OCI-M2 (cell line): ENCODE results near the gene PEAK3.
A peak's percentile ranks its signal among the peaks of the same experiment; 100 is the strongest.

Experiments used
- DNase-seq: peaks from one replicate; lab custom pipeline; 2025; ENCODE audit not compliant: unreplicated experiment; lab: John Stamatoyannopoulos, UW

The PEAK3 gene

DNA sequence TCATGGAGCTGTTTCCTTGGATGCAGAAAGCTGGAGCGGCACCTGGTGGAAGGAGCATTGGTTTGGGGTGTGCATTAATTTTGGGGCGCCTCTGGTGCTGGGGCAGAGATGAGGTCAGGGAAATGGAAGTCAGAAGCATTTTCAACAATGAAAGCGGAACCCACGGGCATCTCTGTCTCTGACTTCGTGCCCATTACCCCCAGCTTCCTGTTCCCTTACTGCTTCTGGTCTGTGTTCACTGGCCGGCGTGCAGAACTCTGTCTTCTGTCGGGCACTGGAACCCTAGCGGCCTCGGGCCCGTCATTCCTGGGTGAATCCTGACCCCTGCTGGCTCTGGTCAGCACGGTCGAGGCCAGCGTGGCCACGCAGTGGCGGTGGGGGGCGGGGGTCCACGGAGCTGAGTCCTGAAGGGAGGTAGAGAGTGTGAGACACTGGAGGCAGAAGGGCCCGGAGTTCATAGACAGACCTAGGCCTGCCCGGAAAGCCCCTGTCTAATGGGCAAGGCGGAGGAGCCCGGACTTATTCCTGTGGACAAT, 33.9 kb upstream of the PEAK3 start:
- DNase-seq = peak; percentile 9

DNA sequence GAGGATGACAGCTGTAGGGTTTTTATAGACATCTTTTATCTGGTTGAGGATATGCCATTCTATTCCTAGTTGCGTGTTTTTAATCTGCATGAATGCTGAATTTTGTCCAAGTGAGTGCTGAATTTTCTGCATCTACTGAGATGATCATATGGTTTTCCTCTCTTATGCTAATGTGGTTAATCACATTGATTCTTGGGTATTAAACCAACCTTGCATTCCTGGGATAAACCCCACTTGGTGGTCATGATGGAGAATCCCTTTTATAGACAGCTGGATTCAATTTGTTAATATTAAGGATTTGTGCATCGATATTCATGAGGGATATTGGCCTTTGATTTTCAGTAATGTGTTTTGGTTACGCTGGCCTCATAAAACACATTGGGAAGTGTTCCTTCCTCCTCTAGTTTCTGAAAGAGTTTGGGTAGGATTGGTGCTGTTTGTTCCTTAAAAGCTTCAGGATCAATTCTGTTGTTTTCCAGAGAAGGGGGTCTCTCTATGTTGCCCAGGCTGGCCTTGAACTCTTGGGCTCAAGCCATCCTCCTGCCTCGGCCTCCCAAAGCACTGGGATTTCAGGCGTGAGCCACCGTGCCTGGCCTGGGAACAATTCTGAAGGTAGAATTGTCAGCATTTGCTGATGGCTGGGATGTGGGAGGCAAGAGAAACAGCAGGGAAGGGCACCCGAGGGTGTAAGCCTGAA, 33.3 kb upstream of the PEAK3 start:
- DNase-seq = no peak

DNA sequence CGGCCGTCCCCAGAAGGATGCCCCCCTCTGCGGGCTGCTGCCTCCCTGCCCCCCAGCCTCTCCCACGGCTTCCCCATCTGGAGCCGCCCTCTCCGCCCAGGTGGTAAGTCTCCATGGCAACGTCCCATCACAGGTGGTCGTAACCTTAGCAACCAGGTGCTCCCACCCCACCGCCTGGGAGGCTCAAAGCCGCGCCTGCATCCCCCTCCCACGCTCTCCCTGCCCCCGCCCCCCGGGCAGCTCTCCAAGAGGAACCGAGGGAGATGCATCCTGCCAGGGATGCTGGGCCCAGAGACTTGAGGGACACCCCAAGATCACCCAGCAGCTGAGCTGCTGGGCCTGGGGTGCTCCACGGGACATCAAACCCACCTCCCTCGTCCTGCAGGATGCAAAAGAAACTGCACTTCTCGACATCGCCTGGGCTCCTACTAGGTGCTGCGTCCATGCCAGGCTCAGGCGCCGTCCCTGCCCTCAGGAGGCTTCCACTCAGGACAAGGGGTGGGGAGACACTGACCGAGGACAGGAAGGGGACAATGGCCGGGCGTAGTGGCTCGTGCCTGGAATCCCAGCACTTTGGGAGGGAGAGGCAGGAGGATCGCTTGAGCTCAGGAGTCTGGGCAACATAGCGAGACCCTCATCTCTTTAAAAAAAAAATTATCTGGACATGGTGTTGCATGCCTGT, 31.0 kb upstream of the PEAK3 start:
- DNase-seq = no peak

DNA sequence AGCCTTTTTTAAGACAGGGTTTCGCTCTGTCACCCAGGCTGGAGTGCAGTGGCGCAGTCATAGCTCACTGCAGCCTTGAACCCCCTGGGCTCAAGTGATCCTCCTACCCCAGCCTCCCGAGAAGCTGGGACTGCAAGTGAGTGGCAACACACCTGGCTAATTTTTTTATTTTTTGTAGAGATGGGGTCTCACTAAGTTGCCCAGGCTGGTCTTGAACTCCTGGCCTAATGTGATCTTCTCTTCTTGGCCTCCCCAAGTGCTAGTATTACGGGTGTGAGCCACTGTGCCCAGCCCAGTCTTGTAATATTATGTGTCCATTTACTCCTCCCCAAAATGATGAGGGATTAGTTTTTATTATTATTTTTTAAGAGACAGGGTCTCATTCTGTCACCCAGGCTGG, 29.1 kb upstream of the PEAK3 start:
- DNase-seq = no peak

DNA sequence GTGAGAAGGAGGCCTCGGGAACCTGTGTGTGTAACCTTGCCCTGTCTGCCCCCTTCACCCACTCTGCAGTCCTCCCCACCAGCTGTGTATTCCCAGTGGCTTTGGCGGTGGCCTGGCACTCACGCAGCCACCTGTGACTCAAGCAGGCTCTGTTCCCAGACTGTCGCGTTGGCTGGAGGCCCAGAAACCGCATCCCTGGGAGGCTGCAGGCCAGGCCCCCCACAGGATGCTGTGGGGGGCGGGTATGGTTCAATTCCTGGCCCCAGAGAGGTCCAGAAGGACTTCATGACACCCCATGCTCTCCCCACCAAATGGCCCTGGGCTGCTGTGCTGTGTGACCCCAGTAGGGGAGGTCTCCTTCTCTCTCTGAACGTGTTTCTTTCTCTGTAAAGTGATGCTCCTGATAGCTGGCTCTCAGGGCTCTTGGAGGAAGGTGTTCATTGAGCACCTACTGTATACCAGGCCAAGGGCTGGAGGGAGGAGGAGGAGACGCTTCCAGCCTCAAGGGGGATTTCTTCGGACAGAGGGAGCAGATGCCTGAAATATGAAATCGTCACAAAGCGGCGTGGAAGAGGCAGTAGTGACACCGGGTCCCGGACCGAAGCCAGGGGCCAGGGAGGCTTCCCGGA, 27.9 kb upstream of the PEAK3 start:
- no peak for DNase-seq

DNA sequence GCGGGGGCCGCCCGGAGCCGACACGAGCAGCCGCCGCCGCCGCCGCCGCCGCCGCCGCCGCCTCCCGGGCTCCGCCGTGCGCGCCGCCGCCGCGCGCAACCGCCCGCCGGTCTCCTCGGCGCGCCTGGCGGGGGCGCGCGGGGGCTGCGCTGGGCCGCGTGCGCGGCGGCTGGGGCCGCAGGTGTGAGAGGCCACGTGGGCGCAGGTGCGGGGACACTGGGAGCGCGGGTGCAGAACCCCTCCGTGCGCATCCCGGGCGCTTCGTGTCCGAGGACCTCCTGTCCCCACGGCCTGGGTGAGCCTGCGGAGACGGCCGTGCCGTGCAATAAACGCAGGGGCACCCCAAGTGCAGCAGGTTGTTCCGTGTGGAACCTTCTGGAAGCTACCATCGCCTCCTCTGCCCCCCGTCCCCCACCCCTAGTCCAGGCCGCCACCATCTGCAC, 26.2 kb upstream of the PEAK3 start, which contains the start of gene LINGO3:
TSS of gene LINGO3 (minus strand) at position 41 of the 443 bp plus-strand sequence. CDS start 16,378 bp downstream, outside the sequence.
- no peak for DNase-seq

DNA sequence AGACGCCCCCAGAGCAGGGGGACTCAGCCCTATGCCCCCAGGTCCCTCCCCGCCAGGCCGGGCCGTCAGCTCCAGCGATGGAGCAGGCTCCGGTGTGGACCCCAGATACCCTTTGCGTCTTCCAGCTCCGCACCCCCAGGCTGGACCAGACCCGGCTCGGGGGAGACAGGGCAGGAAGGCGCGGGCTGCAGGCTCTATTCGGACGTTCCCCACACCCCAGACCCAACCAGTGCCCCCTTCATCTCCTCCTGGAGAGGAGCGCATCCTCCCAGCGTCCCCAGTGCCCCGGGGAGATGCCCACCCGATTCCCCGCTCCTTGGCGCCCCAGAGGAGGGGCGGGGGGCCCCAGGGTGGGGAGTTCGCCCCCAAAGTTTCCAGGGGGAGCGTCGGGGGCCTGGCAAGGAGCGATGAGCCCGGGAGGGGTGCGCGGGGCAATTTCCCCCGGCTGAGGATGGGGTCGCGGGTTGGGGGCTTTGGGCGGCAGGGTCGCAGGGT, 25.6 kb upstream of the PEAK3 start:
- DNase-seq = no peak

DNA sequence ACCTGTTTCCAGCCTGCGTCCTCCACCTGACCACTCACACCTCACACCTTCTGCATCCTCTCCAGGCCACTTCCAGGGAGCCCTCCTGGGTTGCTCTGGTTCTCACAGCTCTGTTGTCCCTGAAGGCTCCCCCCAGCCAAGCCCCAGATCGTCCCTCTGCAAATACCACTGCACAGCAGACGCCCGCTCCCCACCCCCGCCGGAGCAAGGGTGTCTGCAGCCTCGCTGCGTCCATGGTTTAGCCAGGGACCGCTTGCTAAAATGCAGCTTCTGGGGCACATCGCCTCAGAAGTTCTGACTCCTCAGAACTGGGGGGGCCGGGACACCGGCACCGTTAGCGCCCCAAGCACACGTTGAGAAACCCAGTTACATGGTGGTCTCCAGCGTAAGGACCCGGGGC, 25.0 kb upstream of the PEAK3 start:
- DNase-seq = no peak

DNA sequence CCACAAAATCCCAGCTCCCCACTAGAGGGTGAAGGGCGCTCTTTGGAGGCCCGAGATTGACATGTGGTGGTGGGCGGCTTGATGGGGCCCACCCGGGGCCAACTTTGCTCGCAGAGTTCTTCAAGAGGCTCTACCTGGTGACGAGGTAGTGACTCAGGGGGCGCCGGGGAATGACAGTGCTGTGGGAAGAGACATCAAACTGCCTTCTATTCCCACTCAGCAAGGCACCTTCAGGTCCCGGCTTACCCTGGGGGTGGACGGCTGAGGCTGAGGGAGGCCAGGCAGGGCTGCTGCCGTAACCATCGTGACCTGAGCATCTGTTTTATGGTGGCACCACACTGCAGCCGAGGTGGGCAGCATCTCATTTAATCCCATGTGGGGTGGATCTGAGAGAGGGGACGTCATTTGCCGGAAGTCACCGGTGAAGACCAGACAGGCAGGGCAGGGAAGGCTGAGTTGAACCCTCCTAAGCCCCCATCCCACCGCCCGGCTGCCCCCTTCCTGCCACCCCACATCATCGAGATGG, 24.4 kb upstream of the PEAK3 start:
- DNase-seq = no peak

DNA sequence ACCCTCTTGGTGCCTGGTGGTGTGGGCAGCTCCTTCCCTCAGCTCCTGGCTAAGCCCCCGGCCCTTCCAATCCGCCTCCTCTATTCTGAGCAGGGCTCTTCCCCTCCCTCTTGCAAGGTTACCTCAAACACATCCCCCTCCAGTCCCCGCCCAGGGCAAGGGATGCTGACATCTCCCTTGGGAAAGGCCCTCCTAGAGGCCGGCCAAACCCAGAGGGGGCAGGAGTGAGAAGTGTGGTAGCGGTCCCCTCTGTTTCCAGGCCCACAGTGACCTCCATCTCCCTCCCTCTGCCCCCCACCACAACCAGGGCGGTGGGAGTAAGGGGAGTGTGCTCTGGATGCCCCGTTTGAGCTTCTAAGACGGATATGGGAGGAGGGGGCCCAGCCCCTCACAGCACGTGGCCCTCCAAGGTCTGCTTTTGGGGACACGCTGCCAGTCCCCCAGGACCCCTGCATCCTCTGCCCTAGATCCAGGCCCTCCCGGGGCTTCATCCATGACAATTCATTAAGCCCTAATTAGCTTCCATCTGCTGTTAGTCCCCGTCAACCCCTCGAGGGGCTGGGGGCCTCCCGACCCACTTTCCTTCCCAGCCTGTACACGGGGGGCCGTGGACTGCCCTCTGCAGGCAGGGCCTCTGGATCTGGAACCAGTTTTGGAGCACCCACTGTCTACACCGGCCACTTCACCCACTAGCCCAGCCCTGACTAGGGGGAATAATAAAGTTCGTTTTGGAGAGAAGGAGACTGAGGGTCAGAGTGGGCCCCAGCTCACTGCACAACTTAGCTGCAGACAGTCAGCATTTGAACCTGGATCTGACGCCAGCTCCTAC, 23.7 kb upstream of the PEAK3 start:
- DNase-seq = no peak

DNA sequence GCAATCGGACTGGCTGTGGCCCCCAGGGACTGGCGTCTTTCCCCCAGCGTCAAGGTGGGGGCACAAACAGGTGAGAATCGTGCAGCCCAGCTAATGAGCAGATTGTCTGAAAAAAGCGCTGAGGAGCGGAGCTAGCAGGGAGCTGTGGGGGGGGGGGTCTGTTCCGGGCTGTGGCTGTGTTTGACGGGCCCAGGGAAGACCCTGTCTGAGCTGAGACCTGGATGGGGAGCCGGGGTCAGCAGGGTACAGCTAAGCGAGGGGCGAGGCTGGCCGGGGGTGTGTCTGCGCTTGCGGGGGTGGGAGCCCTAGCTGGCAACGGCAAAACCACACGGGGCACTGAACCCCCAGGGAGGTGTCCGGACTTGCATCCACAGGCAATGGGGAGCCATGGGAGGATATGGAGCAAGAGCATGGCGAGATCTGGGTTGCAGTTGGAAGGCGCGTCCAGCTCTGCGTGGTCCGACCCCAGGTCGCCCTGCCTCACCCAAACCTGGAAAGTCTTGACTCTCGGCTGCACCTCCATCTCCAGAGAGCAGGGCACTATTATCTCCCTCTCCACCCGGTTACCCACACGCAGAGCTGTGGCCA, 21.3 kb upstream of the PEAK3 start:
- no peak for DNase-seq

DNA sequence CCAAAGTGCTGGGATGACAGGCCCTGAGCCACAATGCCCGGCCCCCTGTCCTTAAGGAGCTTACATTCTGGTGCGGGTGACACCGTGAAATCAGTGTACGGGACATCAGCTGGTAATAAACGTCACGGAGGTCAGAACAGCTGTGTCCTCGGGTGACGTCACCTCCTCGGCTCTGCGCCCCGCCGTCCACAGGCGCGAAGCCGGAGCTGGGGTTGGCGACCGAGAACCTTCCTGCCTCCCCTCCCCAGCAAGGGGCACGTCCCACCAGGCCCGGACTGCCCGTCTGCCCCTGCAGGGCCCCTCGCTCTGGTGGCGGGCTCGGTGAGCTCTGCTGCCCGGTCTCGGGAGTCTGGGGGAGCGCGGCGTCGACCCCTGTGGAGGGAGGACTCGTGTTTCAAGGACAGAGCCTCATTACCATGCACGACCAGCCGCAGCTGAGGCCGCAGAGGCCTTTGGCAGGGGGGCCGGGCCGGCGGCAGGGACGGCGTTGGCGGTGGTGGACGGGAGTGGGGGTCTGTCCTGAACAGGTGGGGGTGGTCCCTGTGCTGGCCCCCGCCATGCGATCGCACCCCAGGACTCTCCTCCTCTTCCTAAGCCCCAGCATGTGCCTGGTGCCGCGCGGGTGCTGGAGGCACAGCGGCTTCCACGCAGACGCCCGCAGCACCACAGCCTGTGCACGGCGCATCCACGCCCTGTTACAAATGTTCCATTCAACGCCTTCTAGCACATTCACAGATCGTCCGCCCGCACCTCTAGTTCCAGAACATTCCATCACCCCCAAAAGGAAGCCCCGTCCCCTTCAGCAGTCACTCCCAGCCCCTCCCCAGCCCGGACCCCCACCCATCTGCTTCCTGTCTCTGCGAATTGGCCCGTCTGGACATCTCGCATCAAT, 20.6 kb upstream of the PEAK3 start:
- DNase-seq = no peak

DNA sequence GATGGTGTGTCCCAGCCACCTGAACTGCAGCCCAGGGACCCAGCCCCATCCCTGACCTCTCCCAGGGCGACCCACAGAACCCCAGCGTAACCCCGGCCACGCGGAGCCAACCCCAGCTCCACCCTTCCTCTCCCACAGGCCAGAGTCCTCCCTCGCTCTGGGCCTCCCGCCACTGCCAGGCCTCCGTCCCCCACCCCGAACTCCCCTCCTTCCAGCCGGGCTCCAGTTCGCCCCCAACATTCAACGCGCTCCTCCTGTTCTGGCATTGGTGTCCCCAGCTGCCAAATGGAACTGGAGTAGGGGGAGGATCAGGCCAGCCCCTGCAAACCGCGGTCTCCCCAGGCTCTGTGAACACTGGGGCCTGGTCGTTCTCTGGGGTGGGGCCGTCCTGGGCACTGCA, 18.6 kb upstream of the PEAK3 start:
- no peak for DNase-seq

DNA sequence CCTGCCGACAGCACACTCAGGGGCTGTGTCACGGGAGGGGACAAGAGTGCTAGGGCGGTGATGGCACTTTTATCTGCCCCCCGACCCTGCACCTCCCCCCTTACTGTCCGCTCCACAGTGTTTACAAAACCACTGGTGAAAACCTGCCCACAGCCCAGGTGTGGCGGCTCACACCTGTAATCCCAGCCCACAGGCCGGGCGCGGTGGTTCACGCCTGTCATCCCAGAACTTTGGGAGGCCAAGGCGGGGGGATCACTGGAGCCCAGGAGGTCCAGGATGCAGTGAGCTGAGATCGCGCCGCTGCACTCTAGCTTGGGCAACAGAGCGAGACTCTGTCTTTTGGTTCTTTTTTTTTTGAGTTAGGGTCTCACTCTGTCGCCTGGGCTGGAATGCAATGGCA, 14.2 kb upstream of the PEAK3 start:
- DNase-seq = no peak

DNA sequence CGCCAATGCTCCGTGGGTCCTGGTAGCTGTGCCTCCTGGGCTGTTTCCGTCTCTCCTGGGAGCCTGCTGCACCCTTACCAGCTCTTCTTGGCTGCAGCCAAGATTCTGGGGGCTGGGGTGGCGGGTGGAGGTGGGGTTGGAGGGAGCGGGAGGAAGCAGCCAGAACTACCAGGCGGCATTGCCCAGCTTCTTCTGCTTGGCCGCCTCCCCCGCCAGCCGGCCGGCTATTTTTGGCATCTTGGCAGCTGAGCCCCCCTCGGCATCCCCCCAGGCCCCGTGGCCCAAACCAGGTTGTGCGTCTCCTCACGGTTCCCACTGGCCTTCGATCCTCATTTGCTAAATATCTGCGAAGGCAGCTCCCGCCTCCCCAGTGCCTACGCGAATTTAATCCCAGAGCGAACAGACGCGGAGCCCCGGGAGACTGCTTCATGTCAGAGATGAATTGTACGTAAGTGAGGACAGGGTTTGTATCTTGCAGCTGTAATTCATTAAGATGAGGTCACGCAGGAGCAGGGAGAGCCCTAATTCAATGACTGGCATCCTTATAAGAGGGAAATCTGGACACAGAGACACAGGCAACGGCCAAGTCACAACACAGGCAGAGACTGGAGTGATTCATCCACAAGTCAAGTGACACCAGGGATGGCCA, 12.8 kb upstream of the PEAK3 start:
- no peak for DNase-seq

DNA sequence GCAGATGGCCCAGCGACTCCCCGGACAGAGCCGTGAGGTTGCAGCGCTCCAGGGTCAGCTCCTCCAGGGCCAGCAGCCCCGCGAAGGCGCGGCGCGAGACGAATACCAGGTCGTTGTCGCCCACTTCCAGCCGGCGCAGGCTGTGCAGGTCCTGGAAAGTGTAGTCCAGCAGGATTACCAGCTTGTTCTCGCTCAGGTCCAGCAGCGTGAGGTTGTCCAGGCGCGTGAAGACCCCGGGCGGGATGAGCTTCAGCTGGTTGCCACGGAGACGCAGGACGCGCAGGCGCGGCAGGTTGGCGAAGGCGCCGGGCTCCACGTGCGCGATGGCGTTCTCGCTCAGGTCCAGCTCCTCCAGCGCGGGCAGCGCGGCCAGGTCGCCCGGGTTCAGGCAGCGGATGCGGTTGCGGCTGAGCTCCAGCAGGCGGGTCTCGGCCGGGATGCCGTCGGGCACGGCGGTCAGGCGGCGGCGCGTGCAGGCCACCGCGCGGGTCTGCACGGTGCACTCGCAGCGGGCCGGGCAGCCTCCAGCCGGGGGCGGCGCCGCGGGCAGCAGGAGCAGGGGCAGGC, 9.3 kb upstream of the PEAK3 start:
- DNase-seq = no peak

DNA sequence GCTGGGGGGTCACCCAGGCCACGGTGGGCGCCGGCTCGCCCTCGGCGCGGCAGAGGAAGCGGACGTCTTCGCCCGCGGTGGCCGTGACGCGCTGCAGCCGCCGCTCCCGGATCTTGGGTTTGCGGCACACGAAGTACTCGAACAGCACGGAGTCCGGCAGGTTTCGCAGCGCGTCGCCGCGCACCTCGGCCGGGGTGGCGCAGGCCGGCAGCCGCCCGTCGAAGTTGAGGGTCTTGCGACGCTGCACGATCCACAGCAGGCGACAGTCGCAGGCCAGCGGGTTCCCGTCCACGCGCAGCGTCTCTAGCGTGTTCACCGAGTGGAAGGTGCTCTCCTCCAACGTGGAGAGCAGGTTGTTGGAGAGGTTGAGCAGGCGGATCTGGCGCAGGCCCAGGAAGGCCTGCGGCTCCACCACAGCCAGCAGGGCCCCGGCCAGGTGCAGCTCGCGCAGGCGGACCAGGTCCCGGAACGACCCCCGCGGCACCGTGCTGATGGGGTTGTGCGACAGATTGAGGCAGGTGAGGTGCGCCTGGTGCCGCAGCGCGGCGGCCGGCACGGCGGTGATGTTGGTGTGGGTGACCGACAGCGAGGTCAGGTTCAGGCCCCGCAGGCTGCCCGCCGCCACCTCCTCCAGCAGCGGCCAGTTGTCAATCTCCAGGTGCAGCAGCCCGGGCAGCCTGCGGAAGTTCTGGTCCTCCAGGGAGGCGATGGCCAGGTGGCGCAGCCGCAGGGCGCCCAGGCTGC, 8.6 kb upstream of the PEAK3 start:
- DNase-seq = no peak
